HEK293 (cell line): ENCODE results near the gene YIPF6.
A peak's percentile ranks its signal among the peaks of the same experiment; 100 is the strongest.

Experiments used
- CTCF ChIA-PET: fragments of 350-600 bp; formaldehyde crosslinking; extraction: SDS; loops from one replicate; lab custom pipeline; 2021; ENCODE audit warnings: antibody characterized with exemption; lab: Yijun Ruan, JAX
- POLR2A ChIA-PET: fragments of 300-600 bp; formaldehyde crosslinking; extraction: SDS; loops from one replicate; lab custom pipeline; 2020; ENCODE audit warnings: antibody characterized with exemption, inconsistent platforms; lab: Yijun Ruan, JAX
- H3K27ac ChIP-seq: fragments of 200-500 bp; sonication (Bioruptor generic); 2 replicates; pipeline ENCODE4 v1.5.1; 2014; ENCODE audit warnings: low read depth, low read length, control low read depth, inconsistent platforms; ENCODE audit errors: extremely low read depth
- H3K36me3 ChIP-seq, 2 experiments: fragments of 200-500 bp in 1 of 2; sonication (Bioruptor generic) in 1 of 2; 1 replicate in 1 of 2; 2 replicates in 1 of 2; pipeline ENCODE4 v1.5.1; 2014 to 2017; ENCODE audit warnings: inconsistent platforms in 2 of 2, low read length in 2 of 2; ENCODE audit not compliant: control insufficient read depth in 2 of 2, insufficient read depth in 1 of 2
- H3K4me1 ChIP-seq: fragments of 200-500 bp; sonication (Bioruptor generic); 2 replicates; pipeline ENCODE4 v1.5.1; 2014; ENCODE audit warnings: mild to moderate bottlenecking, low read length, inconsistent platforms; ENCODE audit not compliant: control insufficient read depth, insufficient read depth
- H3K4me3 ChIP-seq: 2 replicates; pipeline ENCODE4 v1.5.1; 2011; ENCODE audit warnings: low read depth, mild to moderate bottlenecking, control low read depth, low read length, moderate library complexity
- H3K9me3 ChIP-seq: fragments of 200-500 bp; sonication (Bioruptor generic); 2 replicates; pipeline ENCODE4 v1.5.1; 2014; ENCODE audit warnings: low read depth, low read length, inconsistent platforms; ENCODE audit not compliant: control insufficient read depth, insufficient read depth
- HOXA7 ChIP-seq: sonication (generic); formaldehyde crosslinking; IDR thresholded peaks from 2 replicates; pipeline ENCODE4 v1.8.1; 2022; ENCODE audit warnings: missing genetic modification reagents, borderline replicate concordance
- HOXC10 ChIP-seq: sonication (generic); formaldehyde crosslinking; IDR thresholded peaks from 2 replicates; pipeline ENCODE4 v1.8.1; 2023; ENCODE audit warnings: mild to moderate bottlenecking, missing genetic modification reagents
- KLF8 ChIP-seq: fragments of 450-650 bp; formaldehyde crosslinking; IDR thresholded peaks from 2 replicates; pipeline ENCODE4 v1.5.1; 2016; ENCODE audit warnings: missing biosample characterization, missing genetic modification characterization
- KLF9 ChIP-seq: fragments of 450-650 bp; formaldehyde crosslinking; IDR thresholded peaks from 2 replicates; pipeline ENCODE4 v1.5.1; 2016; ENCODE audit warnings: missing biosample characterization, missing genetic modification characterization, low read depth
- PRDM1 ChIP-seq: fragments of 450-650 bp; formaldehyde crosslinking; IDR thresholded peaks from 2 replicates; pipeline ENCODE4; 2016; ENCODE audit warnings: missing biosample characterization, missing genetic modification characterization
- SALL2 ChIP-seq: fragments of 450-650 bp; formaldehyde crosslinking; IDR thresholded peaks from 2 replicates; pipeline ENCODE4 v1.5.0; 2017; ENCODE audit warnings: missing biosample characterization, mild to moderate bottlenecking, missing genetic modification characterization, borderline replicate concordance
- TRIM28 ChIP-seq: IDR thresholded peaks from 2 replicates; pipeline ENCODE4 v1.6.1; 2011; ENCODE audit warnings: low read length, control low read depth, borderline replicate concordance
- YY1 ChIP-seq: fragments of 450-650 bp; formaldehyde crosslinking; IDR thresholded peaks from 2 replicates; pipeline ENCODE4 v1.5.1; 2018; ENCODE audit warnings: missing biosample characterization, missing genetic modification characterization
- ZBTB48 ChIP-seq: fragments of 450-650 bp; formaldehyde crosslinking; IDR thresholded peaks from 2 replicates; pipeline ENCODE4 v1.5.1; 2016; ENCODE audit warnings: missing biosample characterization, missing genetic modification characterization
- ZBTB8A ChIP-seq: fragments of 450-650 bp; formaldehyde crosslinking; IDR thresholded peaks from 2 replicates; pipeline ENCODE4 v1.5.1; 2016; ENCODE audit warnings: missing biosample characterization, missing genetic modification characterization
- ZEB2 ChIP-seq: fragments of 450-650 bp; formaldehyde crosslinking; IDR thresholded peaks from 2 replicates; pipeline ENCODE4 v1.5.1; 2016; ENCODE audit warnings: missing biosample characterization, missing genetic modification characterization
- ZNF354C ChIP-seq: fragments of 450-650 bp; formaldehyde crosslinking; IDR thresholded peaks from 2 replicates; pipeline ENCODE4 v1.5.1; 2016; ENCODE audit warnings: missing biosample characterization, missing genetic modification characterization, low read depth, borderline replicate concordance
- ZNF391 ChIP-seq: fragments of 450-650 bp; formaldehyde crosslinking; IDR thresholded peaks from 2 replicates; pipeline ENCODE4 v1.5.1; 2016; ENCODE audit warnings: low read depth, missing biosample characterization, missing genetic modification characterization, borderline replicate concordance
- ZNF404 ChIP-seq: fragments of 450-650 bp; formaldehyde crosslinking; IDR thresholded peaks from 2 replicates; pipeline ENCODE4 v1.5.1; 2017; ENCODE audit warnings: missing biosample characterization, missing genetic modification characterization
- ZNF473 ChIP-seq: fragments of 450-650 bp; formaldehyde crosslinking; IDR thresholded peaks from 2 replicates; pipeline ENCODE4 v1.5.1; 2017; ENCODE audit warnings: missing biosample characterization, missing genetic modification characterization
- ZNF514 ChIP-seq: fragments of 450-650 bp; formaldehyde crosslinking; IDR thresholded peaks from 2 replicates; pipeline ENCODE4 v1.5.1; 2016; ENCODE audit warnings: missing biosample characterization, missing genetic modification characterization
- ZNF664 ChIP-seq: fragments of 450-650 bp; formaldehyde crosslinking; IDR thresholded peaks from 2 replicates; pipeline ENCODE4 v1.5.1; 2016; ENCODE audit warnings: missing biosample characterization, missing genetic modification characterization
- ZNF785 ChIP-seq: fragments of 450-650 bp; formaldehyde crosslinking; IDR thresholded peaks from 2 replicates; pipeline ENCODE4 v1.5.1; 2016; ENCODE audit warnings: missing biosample characterization, missing genetic modification characterization
- ZSCAN30 ChIP-seq: fragments of 450-650 bp; IDR thresholded peaks from 2 replicates; pipeline ENCODE4 v1.5.1; 2018; ENCODE audit warnings: missing biosample characterization, mild to moderate bottlenecking, missing genetic modification characterization, moderate library complexity
- TF ChIP-seq, protein P1 (sequence below): fragments of 450-650 bp; formaldehyde crosslinking; IDR thresholded peaks from 2 replicates; pipeline ENCODE4 v1.5.1; 2016; ENCODE audit warnings: missing biosample characterization, missing genetic modification characterization
- TF ChIP-seq, protein P2 (sequence below): fragments of 450-650 bp; formaldehyde crosslinking; IDR thresholded peaks from 2 replicates; pipeline ENCODE4 v1.5.1; 2016; ENCODE audit warnings: missing biosample characterization, missing genetic modification characterization
- TF ChIP-seq, protein P3 (sequence below): fragments of 450-650 bp; formaldehyde crosslinking; IDR thresholded peaks from 2 replicates; pipeline ENCODE4 v1.5.1; 2016; ENCODE audit warnings: missing biosample characterization, missing genetic modification characterization
- TF ChIP-seq, protein P4 (sequence below): fragments of 450-650 bp; formaldehyde crosslinking; IDR thresholded peaks from 2 replicates; pipeline ENCODE4 v1.5.1; 2016; ENCODE audit warnings: missing biosample characterization, missing genetic modification characterization
- TF ChIP-seq, protein P5 (sequence below): fragments of 450-650 bp; formaldehyde crosslinking; conservative IDR thresholded peaks from 2 replicates; pipeline ENCODE4 v1.5.1; 2016; ENCODE audit warnings: low read depth, missing biosample characterization, missing genetic modification characterization

YIPF6 gene

DNA sequence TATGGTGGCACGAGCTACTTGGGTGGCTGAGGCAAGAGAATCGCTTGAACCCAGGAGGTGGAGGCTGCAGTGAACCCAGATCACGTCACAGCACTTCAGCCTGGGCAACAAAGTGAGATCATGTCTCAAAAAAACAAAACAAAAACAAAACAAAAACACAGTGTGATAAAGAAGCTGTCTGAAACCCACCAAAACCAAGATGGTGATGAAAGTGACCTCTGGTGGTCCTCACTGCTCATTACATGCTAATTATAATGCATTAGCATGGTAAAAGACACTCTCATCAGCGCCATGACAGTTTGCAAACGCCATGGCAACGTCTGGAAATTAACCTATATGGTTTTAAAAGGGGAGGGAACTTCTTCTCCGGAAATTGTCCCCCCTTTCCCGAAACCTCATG, 36.2 kb upstream of the YIPF6 start:
- ChIA-PET POLR2A (interaction anchor here (0.6 to 1.0 kb wide), 2 partner anchors 11 to 29 kb away, joined by 3 read pairs; partner anchors contain the start of gene OPHN1), CTCF (interaction anchor here (0.6 to 2.1 kb wide), 7 partner anchors 13 to 941 kb away, joined by 3 to 16 read pairs (median 4); no protein-coding TSS in a partner anchor)
- Histone ChIP-seq H3K4me3 (no peak overlapping the region), H3K4me1 (no peaks in the 10 kb centered on the region), H3K9me3 (no peaks in the 10 kb centered on the region), H3K27ac (no peak overlapping the region), H3K36me3 (no peaks in the 10 kb centered on the region)
- TF ChIP-seq ZNF514 (tag by site-specific recombination) = no peak
- TF ChIP-seq TRIM28 = peak; percentile 64; the same call in 1 of the 2 replicates
- TF ChIP-seq, protein P1, sequence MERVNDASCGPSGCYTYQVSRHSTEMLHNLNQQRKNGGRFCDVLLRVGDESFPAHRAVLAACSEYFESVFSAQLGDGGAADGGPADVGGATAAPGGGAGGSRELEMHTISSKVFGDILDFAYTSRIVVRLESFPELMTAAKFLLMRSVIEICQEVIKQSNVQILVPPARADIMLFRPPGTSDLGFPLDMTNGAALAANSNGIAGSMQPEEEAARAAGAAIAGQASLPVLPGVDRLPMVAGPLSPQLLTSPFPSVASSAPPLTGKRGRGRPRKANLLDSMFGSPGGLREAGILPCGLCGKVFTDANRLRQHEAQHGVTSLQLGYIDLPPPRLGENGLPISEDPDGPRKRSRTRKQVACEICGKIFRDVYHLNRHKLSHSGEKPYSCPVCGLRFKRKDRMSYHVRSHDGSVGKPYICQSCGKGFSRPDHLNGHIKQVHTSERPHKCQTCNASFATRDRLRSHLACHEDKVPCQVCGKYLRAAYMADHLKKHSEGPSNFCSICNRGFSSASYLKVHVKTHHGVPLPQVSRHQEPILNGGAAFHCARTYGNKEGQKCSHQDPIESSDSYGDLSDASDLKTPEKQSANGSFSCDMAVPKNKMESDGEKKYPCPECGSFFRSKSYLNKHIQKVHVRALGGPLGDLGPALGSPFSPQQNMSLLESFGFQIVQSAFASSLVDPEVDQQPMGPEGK = peak; percentile 47; the same call in 1 of the 2 replicates
- TF ChIP-seq, protein P2, sequence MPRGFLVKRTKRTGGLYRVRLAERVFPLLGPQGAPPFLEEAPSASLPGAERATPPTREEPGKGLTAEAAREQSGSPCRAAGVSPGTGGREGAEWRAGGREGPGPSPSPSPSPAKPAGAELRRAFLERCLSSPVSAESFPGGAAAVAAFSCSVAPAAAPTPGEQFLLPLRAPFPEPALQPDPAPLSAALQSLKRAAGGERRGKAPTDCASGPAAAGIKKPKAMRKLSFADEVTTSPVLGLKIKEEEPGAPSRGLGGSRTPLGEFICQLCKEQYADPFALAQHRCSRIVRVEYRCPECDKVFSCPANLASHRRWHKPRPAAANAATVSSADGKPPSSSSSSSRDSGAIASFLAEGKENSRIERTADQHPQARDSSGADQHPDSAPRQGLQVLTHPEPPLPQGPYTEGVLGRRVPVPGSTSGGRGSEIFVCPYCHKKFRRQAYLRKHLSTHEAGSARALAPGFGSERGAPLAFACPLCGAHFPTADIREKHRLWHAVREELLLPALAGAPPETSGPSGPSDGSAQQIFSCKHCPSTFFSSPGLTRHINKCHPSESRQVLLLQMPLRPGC (tag by site-specific recombination) = peak; percentile 57; the same call in 1 of the 2 replicates
- TF ChIP-seq, protein P3, sequence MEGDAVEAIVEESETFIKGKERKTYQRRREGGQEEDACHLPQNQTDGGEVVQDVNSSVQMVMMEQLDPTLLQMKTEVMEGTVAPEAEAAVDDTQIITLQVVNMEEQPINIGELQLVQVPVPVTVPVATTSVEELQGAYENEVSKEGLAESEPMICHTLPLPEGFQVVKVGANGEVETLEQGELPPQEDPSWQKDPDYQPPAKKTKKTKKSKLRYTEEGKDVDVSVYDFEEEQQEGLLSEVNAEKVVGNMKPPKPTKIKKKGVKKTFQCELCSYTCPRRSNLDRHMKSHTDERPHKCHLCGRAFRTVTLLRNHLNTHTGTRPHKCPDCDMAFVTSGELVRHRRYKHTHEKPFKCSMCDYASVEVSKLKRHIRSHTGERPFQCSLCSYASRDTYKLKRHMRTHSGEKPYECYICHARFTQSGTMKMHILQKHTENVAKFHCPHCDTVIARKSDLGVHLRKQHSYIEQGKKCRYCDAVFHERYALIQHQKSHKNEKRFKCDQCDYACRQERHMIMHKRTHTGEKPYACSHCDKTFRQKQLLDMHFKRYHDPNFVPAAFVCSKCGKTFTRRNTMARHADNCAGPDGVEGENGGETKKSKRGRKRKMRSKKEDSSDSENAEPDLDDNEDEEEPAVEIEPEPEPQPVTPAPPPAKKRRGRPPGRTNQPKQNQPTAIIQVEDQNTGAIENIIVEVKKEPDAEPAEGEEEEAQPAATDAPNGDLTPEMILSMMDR (tag by site-specific recombination) = peak; percentile 92
- no peak for TF ChIP-seq KLF9 (tag by site-specific recombination)
- TF ChIP-seq ZBTB8A (tag by site-specific recombination) = peak; percentile 54
- TF ChIP-seq ZNF664 (tag by site-specific recombination) = peak; percentile 66; the same call in 1 of the 2 replicates
- TF ChIP-seq ZEB2 = peak; percentile 71
- no peak for TF ChIP-seq HOXC10 (CRISPR knock-in tag)
- TF ChIP-seq, protein P4, sequence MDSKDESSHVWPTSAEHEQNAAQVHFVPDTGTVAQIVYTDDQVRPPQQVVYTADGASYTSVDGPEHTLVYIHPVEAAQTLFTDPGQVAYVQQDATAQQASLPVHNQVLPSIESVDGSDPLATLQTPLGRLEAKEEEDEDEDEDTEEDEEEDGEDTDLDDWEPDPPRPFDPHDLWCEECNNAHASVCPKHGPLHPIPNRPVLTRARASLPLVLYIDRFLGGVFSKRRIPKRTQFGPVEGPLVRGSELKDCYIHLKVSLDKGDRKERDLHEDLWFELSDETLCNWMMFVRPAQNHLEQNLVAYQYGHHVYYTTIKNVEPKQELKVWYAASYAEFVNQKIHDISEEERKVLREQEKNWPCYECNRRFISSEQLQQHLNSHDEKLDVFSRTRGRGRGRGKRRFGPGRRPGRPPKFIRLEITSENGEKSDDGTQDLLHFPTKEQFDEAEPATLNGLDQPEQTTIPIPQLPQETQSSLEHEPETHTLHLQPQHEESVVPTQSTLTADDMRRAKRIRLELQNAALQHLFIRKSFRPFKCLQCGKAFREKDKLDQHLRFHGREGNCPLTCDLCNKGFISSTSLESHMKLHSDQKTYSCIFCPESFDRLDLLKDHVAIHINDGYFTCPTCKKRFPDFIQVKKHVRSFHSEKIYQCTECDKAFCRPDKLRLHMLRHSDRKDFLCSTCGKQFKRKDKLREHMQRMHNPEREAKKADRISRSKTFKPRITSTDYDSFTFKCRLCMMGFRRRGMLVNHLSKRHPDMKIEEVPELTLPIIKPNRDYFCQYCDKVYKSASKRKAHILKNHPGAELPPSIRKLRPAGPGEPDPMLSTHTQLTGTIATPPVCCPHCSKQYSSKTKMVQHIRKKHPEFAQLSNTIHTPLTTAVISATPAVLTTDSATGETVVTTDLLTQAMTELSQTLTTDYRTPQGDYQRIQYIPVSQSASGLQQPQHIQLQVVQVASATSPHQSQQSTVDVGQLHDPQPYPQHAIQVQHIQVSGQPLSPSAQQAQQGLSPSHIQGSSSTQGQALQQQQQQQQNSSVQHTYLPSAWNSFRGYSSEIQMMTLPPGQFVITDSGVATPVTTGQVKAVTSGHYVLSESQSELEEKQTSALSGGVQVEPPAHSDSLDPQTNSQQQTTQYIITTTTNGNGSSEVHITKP (tag by site-specific recombination) = peak; percentile 40; the same call in 1 of the 2 replicates
- TF ChIP-seq ZSCAN30 = peak; percentile 36; the same call in 1 of the 2 replicates
- TF ChIP-seq YY1 (tag by site-specific recombination) = peak; percentile 87
- TF ChIP-seq ZBTB48 (tag by site-specific recombination) = no peak
- no peak for TF ChIP-seq ZNF391 (tag by site-specific recombination)
- peak; percentile 72; the same call in 1 of the 2 replicates for TF ChIP-seq SALL2
- TF ChIP-seq KLF8 (tag by site-specific recombination) = peak; percentile 60
- TF ChIP-seq ZNF473 (tag by site-specific recombination) = no peak
- TF ChIP-seq ZNF785 (tag by site-specific recombination) = peak; percentile 75; the same call in 1 of the 2 replicates
- TF ChIP-seq ZNF404 (tag by site-specific recombination) = no peak
- TF ChIP-seq PRDM1 = no peak
- TF ChIP-seq, protein P5, sequence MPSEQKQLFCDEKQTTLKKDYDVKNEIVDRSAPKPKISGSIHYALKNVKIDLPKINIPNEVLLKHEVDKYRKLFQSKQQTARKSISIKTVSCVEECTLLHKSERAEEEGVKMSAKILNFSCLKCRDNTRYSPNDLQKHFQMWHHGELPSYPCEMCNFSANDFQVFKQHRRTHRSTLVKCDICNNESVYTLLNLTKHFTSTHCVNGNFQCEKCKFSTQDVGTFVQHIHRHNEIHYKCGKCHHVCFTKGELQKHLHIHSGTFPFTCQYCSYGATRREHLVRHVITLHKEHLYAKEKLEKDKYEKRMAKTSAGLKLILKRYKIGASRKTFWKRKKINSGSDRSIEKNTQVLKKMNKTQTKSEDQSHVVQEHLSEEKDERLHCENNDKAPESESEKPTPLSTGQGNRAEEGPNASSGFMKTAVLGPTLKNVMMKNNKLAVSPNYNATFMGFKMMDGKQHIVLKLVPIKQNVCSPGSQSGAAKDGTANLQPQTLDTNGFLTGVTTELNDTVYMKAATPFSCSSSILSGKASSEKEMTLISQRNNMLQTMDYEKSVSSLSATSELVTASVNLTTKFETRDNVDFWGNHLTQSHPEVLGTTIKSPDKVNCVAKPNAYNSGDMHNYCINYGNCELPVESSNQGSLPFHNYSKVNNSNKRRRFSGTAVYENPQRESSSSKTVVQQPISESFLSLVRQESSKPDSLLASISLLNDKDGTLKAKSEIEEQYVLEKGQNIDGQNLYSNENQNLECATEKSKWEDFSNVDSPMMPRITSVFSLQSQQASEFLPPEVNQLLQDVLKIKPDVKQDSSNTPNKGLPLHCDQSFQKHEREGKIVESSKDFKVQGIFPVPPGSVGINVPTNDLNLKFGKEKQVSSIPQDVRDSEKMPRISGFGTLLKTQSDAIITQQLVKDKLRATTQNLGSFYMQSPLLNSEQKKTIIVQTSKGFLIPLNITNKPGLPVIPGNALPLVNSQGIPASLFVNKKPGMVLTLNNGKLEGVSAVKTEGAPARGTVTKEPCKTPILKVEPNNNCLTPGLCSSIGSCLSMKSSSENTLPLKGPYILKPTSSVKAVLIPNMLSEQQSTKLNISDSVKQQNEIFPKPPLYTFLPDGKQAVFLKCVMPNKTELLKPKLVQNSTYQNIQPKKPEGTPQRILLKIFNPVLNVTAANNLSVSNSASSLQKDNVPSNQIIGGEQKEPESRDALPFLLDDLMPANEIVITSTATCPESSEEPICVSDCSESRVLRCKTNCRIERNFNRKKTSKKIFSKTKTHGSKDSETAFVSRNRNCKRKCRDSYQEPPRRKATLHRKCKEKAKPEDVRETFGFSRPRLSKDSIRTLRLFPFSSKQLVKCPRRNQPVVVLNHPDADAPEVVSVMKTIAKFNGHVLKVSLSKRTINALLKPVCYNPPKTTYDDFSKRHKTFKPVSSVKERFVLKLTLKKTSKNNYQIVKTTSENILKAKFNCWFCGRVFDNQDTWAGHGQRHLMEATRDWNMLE (tag by site-specific recombination) = peak; percentile 36; the same call in 1 of the 2 replicates
- no peak for TF ChIP-seq ZNF354C (tag by site-specific recombination)
- no peak for TF ChIP-seq HOXA7 (CRISPR knock-in tag)
